ENCODE measurements around the gene SCGN.

DNA sequence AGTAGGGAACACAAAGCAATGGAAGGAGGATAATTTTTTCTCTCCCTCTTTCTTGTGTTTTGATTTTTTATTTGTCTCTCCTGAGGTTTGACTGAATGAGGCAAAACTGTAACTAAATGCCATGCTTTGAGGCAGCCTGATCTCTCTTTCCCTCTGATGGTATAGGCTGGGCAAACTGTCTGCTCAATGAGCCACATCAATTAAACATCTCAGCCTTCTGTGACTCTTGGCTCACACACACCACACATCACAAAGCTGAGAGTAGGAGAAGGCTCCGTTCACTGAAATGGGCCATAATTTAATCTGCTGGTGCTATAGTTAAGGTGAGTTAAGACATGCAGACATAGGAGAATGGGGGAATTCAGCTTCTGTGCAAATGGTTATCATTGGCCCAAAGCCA, 28.1 kb upstream of the SCGN start:
- TF ChIP-seq POLR2A (IDR thresholded peaks at IDR 0.05): no peak
- TF ChIP-seq, protein P1, sequence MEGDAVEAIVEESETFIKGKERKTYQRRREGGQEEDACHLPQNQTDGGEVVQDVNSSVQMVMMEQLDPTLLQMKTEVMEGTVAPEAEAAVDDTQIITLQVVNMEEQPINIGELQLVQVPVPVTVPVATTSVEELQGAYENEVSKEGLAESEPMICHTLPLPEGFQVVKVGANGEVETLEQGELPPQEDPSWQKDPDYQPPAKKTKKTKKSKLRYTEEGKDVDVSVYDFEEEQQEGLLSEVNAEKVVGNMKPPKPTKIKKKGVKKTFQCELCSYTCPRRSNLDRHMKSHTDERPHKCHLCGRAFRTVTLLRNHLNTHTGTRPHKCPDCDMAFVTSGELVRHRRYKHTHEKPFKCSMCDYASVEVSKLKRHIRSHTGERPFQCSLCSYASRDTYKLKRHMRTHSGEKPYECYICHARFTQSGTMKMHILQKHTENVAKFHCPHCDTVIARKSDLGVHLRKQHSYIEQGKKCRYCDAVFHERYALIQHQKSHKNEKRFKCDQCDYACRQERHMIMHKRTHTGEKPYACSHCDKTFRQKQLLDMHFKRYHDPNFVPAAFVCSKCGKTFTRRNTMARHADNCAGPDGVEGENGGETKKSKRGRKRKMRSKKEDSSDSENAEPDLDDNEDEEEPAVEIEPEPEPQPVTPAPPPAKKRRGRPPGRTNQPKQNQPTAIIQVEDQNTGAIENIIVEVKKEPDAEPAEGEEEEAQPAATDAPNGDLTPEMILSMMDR (IDR thresholded peaks at IDR 0.05): no peak

Data from esophagus squamous epithelium (tissue), 4 donors.